A549 (cell line): Measurements from ENCODE around the gene TXNL4A.

Experiments used
- BHLHE40 ChIP-seq: IDR thresholded peaks from 2 replicates; pipeline ENCODE4 v1.6.1; 2012; ENCODE audit warnings: low read depth, low read length, inconsistent platforms
- CBX2 ChIP-seq: fragments of 200-600 bp; sonication (generic); IDR thresholded peaks from 2 replicates; pipeline ENCODE4 v1.6.1; 2016; ENCODE audit warnings: low read depth, mild to moderate bottlenecking, borderline replicate concordance
- CTCF ChIP-seq: fragments of >200 bp; sonication (Bioruptor Twin); formaldehyde crosslinking; IDR thresholded peaks from 3 replicates; pipeline ENCODE4 v1.5.1; 2016
- EP300 ChIP-seq, 2 experiments: fragments of >200 bp; sonication (Bioruptor Twin); formaldehyde crosslinking; IDR thresholded peaks; 2 replicates in 1 of 2; 3 replicates in 1 of 2; pipeline ENCODE4 v1.6.1; 2016 to 2017
- MYC ChIP-seq: IDR thresholded peaks from 2 replicates; pipeline ENCODE4 v1.6.1; 2012; ENCODE audit warnings: mild to moderate bottlenecking, inconsistent platforms, low read length, improper control_type of control experiment, borderline replicate concordance
- PHF8 ChIP-seq: fragments of 200-600 bp; sonication (generic); IDR thresholded peaks from 2 replicates; pipeline ENCODE4 v1.6.1; 2016; ENCODE audit warnings: low read depth, mild to moderate bottlenecking, antibody characterized with exemption, moderate library complexity, borderline replicate concordance
- POLR2A ChIP-seq: IDR thresholded peaks from 2 replicates; pipeline ENCODE4 v1.6.1; 2012; ENCODE audit warnings: mild to moderate bottlenecking, low read length
- ZFP36 ChIP-seq: fragments of 450-650 bp; IDR thresholded peaks from 2 replicates; pipeline ENCODE4 v1.6.1; 2014; ENCODE audit warnings: borderline replicate concordance; ENCODE audit not compliant: partially characterized antibody
- ZSCAN20 ChIP-seq: fragments of 250-450 bp; sonication (Bioruptor Pico); IDR thresholded peaks from 2 replicates; pipeline ENCODE4 v1.8.0; 2022; ENCODE audit warnings: mild to moderate bottlenecking, moderate library complexity
- TF ChIP-seq, protein P1 (sequence below): fragments of 200-600 bp; sonication (generic); IDR thresholded peaks from 2 replicates; pipeline ENCODE4 v1.6.1; 2016; ENCODE audit warnings: antibody characterized with exemption, mild to moderate bottlenecking, moderate library complexity
- TF ChIP-seq, protein P2 (sequence below): IDR thresholded peaks from 2 replicates; pipeline ENCODE4 v1.6.1; 2012
- TF ChIP-seq, protein P3 (sequence below): IDR thresholded peaks from 2 replicates; pipeline ENCODE4 v1.6.1; 2012

DNA sequence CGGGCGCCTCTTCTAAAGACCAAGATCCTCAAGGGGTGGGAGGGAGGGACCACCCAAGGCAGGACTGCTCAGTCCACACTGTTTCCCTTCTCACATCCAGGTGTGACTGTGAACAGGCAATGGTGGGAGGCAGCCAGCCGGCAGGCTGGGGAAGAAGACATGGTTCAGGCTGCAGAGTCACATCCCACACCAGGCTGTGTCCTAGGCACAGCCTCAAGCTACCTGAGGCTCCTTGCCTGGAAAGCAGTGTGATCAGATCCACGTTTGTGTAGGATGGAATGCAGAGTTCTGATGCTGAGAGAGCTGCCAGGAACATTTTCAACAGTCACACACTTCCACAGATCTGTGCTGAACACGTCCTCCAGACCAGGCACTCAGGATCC, 53.3 kb downstream of the TXNL4A start:
- no peak for TF ChIP-seq PHF8
- no peak for TF ChIP-seq CTCF
- TF ChIP-seq, protein P1, sequence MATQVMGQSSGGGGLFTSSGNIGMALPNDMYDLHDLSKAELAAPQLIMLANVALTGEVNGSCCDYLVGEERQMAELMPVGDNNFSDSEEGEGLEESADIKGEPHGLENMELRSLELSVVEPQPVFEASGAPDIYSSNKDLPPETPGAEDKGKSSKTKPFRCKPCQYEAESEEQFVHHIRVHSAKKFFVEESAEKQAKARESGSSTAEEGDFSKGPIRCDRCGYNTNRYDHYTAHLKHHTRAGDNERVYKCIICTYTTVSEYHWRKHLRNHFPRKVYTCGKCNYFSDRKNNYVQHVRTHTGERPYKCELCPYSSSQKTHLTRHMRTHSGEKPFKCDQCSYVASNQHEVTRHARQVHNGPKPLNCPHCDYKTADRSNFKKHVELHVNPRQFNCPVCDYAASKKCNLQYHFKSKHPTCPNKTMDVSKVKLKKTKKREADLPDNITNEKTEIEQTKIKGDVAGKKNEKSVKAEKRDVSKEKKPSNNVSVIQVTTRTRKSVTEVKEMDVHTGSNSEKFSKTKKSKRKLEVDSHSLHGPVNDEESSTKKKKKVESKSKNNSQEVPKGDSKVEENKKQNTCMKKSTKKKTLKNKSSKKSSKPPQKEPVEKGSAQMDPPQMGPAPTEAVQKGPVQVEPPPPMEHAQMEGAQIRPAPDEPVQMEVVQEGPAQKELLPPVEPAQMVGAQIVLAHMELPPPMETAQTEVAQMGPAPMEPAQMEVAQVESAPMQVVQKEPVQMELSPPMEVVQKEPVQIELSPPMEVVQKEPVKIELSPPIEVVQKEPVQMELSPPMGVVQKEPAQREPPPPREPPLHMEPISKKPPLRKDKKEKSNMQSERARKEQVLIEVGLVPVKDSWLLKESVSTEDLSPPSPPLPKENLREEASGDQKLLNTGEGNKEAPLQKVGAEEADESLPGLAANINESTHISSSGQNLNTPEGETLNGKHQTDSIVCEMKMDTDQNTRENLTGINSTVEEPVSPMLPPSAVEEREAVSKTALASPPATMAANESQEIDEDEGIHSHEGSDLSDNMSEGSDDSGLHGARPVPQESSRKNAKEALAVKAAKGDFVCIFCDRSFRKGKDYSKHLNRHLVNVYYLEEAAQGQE = no peak
- no peak for TF ChIP-seq EP300 (IDR thresholded peaks at IDR 0.05)
- TF ChIP-seq, protein P2, sequence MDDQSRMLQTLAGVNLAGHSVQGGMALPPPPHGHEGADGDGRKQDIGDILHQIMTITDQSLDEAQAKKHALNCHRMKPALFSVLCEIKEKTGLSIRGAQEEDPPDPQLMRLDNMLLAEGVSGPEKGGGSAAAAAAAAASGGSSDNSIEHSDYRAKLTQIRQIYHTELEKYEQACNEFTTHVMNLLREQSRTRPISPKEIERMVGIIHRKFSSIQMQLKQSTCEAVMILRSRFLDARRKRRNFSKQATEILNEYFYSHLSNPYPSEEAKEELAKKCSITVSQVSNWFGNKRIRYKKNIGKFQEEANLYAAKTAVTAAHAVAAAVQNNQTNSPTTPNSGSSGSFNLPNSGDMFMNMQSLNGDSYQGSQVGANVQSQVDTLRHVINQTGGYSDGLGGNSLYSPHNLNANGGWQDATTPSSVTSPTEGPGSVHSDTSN = no peak
- no peak for TF ChIP-seq POLR2A
- no peak for TF ChIP-seq MYC
- TF ChIP-seq, protein P3, sequence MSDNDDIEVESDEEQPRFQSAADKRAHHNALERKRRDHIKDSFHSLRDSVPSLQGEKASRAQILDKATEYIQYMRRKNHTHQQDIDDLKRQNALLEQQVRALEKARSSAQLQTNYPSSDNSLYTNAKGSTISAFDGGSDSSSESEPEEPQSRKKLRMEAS = no peak
- TF ChIP-seq BHLHE40 = no peak
- TF ChIP-seq ZSCAN20 (CRISPR knock-in tag) = no peak
- TF ChIP-seq ZFP36 = no peak
- no peak for TF ChIP-seq CBX2
